HCT116 (cell line): ENCODE measurements around the gene WSCD2. TPM values are rescaled to one million over a fixed set of nuclear protein-coding genes. Genes with fewer than 3 reads are reported as not detected.

Experiments
- ATAC-seq: fragments of 200-7000 bp; cut with Tn5 transposase; 2 replicates; pipeline ENCODE4 v1.9.1; 2020; ENCODE audit warnings: mild to moderate bottlenecking, moderate library complexity
- BruUV-seq: library from RNA; stranded (reverse); fragments of 400-500 nt; replicated peaks from 2 replicates; lab custom pipeline; 2021; lab: Mats Ljungman, UMichigan
- CTCF ChIA-PET: fragments of 300-600 bp; sonication (Branson Sonifier 250); formaldehyde crosslinking; loops from one replicate; lab custom pipeline; 2021; ENCODE audit warnings: antibody characterized with exemption; lab: Charles Lee
- POLR2A ChIA-PET: fragments of 300-600, 350-600 bp; sonication (Branson Sonifier 250); formaldehyde crosslinking; loops from one replicate; lab custom pipeline; 2021; ENCODE audit warnings: antibody characterized with exemption; lab: Charles Lee
- RAD21 ChIA-PET, 2 experiments: fragments of 300-600 bp; sonication (Branson Sonifier 250); formaldehyde crosslinking; loops; one replicate each; lab custom pipeline; 2023; ENCODE audit warnings: low total read pairs in 2 of 2; ENCODE audit not compliant: uncharacterized antibody in 2 of 2, unreplicated experiment in 2 of 2, low non-redundant PET in 1 of 2; lab: Charles Lee
- DNase-seq: peaks from one replicate; pipeline ENCODE4 v3.0.0-alpha.2; 2010; ENCODE audit warnings: low read depth, low spot score
- H2AFZ ChIP-seq: fragments of 200-600 bp; shearing (Covaris generic), sonication (generic); 2 replicates; pipeline ENCODE4 v1.6.1; 2017; ENCODE audit warnings: low read depth, mixed run types, mixed read lengths, antibody characterized with exemption, low read length; ENCODE audit not compliant: poor library complexity, severe bottlenecking
- H3K27ac ChIP-seq: 2 replicates; pipeline ENCODE4 v1.5.1; 2012; ENCODE audit warnings: low read depth, low read length
- H3K27me3 ChIP-seq: fragments of 200-600 bp; sonication (generic); 2 replicates; pipeline ENCODE4 v1.6.1; 2016; ENCODE audit warnings: mixed run types, low read length, mixed read lengths; ENCODE audit not compliant: insufficient read depth
- H3K36me3 ChIP-seq, 2 experiments: fragments of 200-500 bp in 1 of 2; fragments of 200-600 bp in 1 of 2; sonication (Bioruptor generic) in 1 of 2; sonication (generic) in 1 of 2; 2 replicates each; pipeline versions ENCODE4 v1.5.1 to v1.6.1; 2014 to 2016; ENCODE audit warnings: low read length in 2 of 2, inconsistent platforms in 1 of 2, mixed read lengths in 1 of 2, mixed run types in 1 of 2; ENCODE audit not compliant: insufficient read depth in 2 of 2, control insufficient read depth in 1 of 2
- H3K4me1 ChIP-seq, 2 experiments: fragments of 200-600 bp in 1 of 2; sonication (generic) in 1 of 2; 2 replicates each; pipeline versions ENCODE4 v1.5.1 to v1.6.1; 2012 to 2017; ENCODE audit warnings: low read length in 2 of 2, inconsistent platforms in 1 of 2, mild to moderate bottlenecking in 1 of 2, mixed read lengths in 1 of 2, mixed run types in 1 of 2, moderate library complexity in 1 of 2; ENCODE audit not compliant: insufficient read depth in 2 of 2, control insufficient read depth in 1 of 2
- H3K4me2 ChIP-seq: fragments of 200-600 bp; sonication (generic); 2 replicates; pipeline ENCODE4 v1.6.1; 2017; ENCODE audit warnings: mixed run types, low read length, mixed read lengths
- H3K4me3 ChIP-seq, 2 experiments: fragments of 200-600 bp in 1 of 2; sonication (generic) in 1 of 2; replicated peaks in 1 of 2; 2 replicates each; pipeline ENCODE4 v1.5.1; 2011 to 2016; ENCODE audit warnings: low read length in 2 of 2, control low read depth in 1 of 2, low read depth in 1 of 2, mild to moderate bottlenecking in 1 of 2, mixed read lengths in 1 of 2, mixed run types in 1 of 2
- H3K79me2 ChIP-seq: fragments of 200-600 bp; sonication (generic); 2 replicates; pipeline ENCODE4 v1.6.1; 2017; ENCODE audit warnings: mild to moderate bottlenecking, mixed run types, low read length, moderate library complexity, mixed read lengths; ENCODE audit not compliant: insufficient read depth
- H3K9ac ChIP-seq: fragments of 200-600 bp; sonication (generic); 2 replicates; pipeline ENCODE4 v1.6.1; 2016; ENCODE audit warnings: low read length, mixed read lengths
- H3K9me2 ChIP-seq: fragments of 200-600 bp; sonication (generic), shearing (Covaris generic); 2 replicates; pipeline ENCODE4 v1.6.1; 2017; ENCODE audit warnings: mixed run types, mild to moderate bottlenecking, moderate library complexity; ENCODE audit not compliant: insufficient read depth
- H3K9me3 ChIP-seq, 2 experiments: fragments of 200-500 bp in 1 of 2; fragments of 200-600 bp in 1 of 2; sonication (Bioruptor generic) in 1 of 2; sonication (generic) in 1 of 2; 2 replicates each; pipeline ENCODE4 v1.6.1; 2014 to 2017; ENCODE audit warnings: low read length in 2 of 2, mixed read lengths in 2 of 2, inconsistent platforms in 1 of 2, low read depth in 1 of 2, mild to moderate bottlenecking in 1 of 2, mixed run types in 1 of 2, moderate library complexity in 1 of 2; ENCODE audit not compliant: control insufficient read depth in 1 of 2, insufficient read depth in 1 of 2
- H4K20me1 ChIP-seq: fragments of 200-600 bp; sonication (generic), shearing (Covaris generic); 2 replicates; pipeline ENCODE4 v1.6.1; 2017; ENCODE audit warnings: mixed run types, mild to moderate bottlenecking, moderate library complexity; ENCODE audit not compliant: insufficient read depth
- ATF3 ChIP-seq: IDR thresholded peaks from 2 replicates; pipeline ENCODE4 v1.6.1; 2012
- CEBPB ChIP-seq: IDR thresholded peaks from 2 replicates; pipeline ENCODE4 v1.6.1; 2012; ENCODE audit warnings: low read depth
- CTCF ChIP-seq, 3 experiments: fragments of 200-600 bp in 1 of 3; sonication (generic) in 1 of 3; IDR thresholded peaks in 2 of 3; conservative IDR thresholded peaks in 1 of 3; 2 replicates each; pipeline ENCODE4 v1.5.1; 2012 to 2017; ENCODE audit warnings: low read depth in 2 of 3, low read length in 2 of 3, antibody characterized with exemption in 1 of 3, borderline replicate concordance in 1 of 3, control low read depth in 1 of 3, mild to moderate bottlenecking in 1 of 3, mixed read lengths in 1 of 3, mixed run types in 1 of 3, moderate library complexity in 1 of 3; ENCODE audit not compliant: insufficient read depth in 1 of 3
- ELF1 ChIP-seq: IDR thresholded peaks from 2 replicates; pipeline ENCODE4 v1.6.1; 2012; ENCODE audit warnings: low read depth, borderline replicate concordance
- EZH2 ChIP-seq: fragments of 200-600 bp; sonication (generic); IDR thresholded peaks from 2 replicates; pipeline ENCODE4 v1.6.1; 2017; ENCODE audit warnings: antibody characterized with exemption, mixed run types
- EZH2phosphoT487 ChIP-seq: fragments of 200-600 bp; IDR thresholded peaks from 2 replicates; pipeline ENCODE4 v1.6.1; 2018; ENCODE audit warnings: antibody characterized with exemption, borderline replicate concordance
- JUND ChIP-seq: IDR thresholded peaks from 2 replicates; pipeline ENCODE4 v1.6.1; 2012
- MAX ChIP-seq: IDR thresholded peaks from 2 replicates; pipeline ENCODE4 v1.6.1; 2012
- POLR2A ChIP-seq: IDR thresholded peaks from 2 replicates; pipeline ENCODE4 v1.7.0; 2011; ENCODE audit warnings: borderline replicate concordance; ENCODE audit not compliant: insufficient read depth, insufficient read length; ENCODE audit errors: extremely low read depth
- RAD21 ChIP-seq: IDR thresholded peaks from 2 replicates; pipeline ENCODE4 v1.6.1; 2012; ENCODE audit warnings: low read depth, mild to moderate bottlenecking
- REST ChIP-seq: IDR thresholded peaks from 2 replicates; pipeline ENCODE4 v1.6.1; 2012; ENCODE audit warnings: low read depth
- SRF ChIP-seq: IDR thresholded peaks from 2 replicates; pipeline ENCODE4 v1.6.1; 2012; ENCODE audit warnings: low read depth
- ZBTB33 ChIP-seq: IDR thresholded peaks from 2 replicates; pipeline ENCODE4 v1.6.1; 2011; ENCODE audit warnings: mild to moderate bottlenecking, low read length, moderate library complexity; ENCODE audit not compliant: insufficient replicate concordance; ENCODE audit errors: extremely low read depth
- ZFX ChIP-seq: fragments of 450-650 bp; IDR thresholded peaks from 2 replicates; pipeline ENCODE4 v1.6.1; 2017
- ZNF274 ChIP-seq: fragments of 200-500 bp; sonication (Bioruptor generic); IDR thresholded peaks from 2 replicates; pipeline ENCODE4 v1.6.1; 2014; ENCODE audit warnings: mild to moderate bottlenecking, low read depth, low read length, inconsistent platforms
- intact Hi-C: fragments of 100-400 bp; cut with micrococcal nuclease; formaldehyde crosslinking; loops from 2 replicates; pipeline ENCODE4 v1.10.0; 2022
- total RNA-seq: library from RNA; stranded (reverse); gene quantifications from one replicate; pipeline ENCODE4 v1.2.1, GENCODE V29; 2021; ENCODE audit not compliant: unreplicated experiment

Gene WSCD2
- total RNA-seq, 1 experiment from 2014 or later: 0.05 TPM

GRCh38 chr12:108143144-108143543 lies 14.1 kb downstream of the WSCD2 start:
- no TSS peak for BruUV-seq
- H2AFZ ChIP-seq: no peak overlapping the region
- RAD21 ChIA-PET: no interaction called here
- no peaks in the 10 kb centered on the region for H3K9me3 ChIP-seq
- H4K20me1 ChIP-seq: no peaks in the 10 kb centered on the region
- H3K4me2 ChIP-seq: no peak overlapping the region
- intact Hi-C loops: no loop called here
- H3K9me2 ChIP-seq: no peaks in the 10 kb centered on the region
- ATAC-seq: no peak
- H3K27ac ChIP-seq: no peak overlapping the region
- POLR2A ChIA-PET: no interaction called here
- TF ChIP-seq ELF1 (no peak), ZFX (no peak), POLR2A (no peak), ZBTB33 (no peak), REST (no peak), CEBPB (no peak), EZH2phosphoT487 (no peak), EZH2 (no peak), ATF3 (no peak), RAD21 (no peak), CTCF (IDR thresholded peaks at IDR 0.05 in 2 of 3, conservative IDR thresholded peaks at IDR 0.05 in 1 of 3; ENCODE audit: borderline replicate concordance in 1 of 3, insufficient read depth in 1 of 3, low read depth in 2 of 3, low read length in 2 of 3) (no peak), SRF (no peak), ZNF274 (no peak), JUND (no peak), MAX (no peak)
- H3K9ac ChIP-seq: no peak overlapping the region
- H3K27me3 ChIP-seq: peaks cover 43% of the 10 kb centered on the region
- no peaks in the 10 kb centered on the region for H3K36me3 ChIP-seq
- H3K4me3 ChIP-seq: no peak overlapping the region
- H3K4me1 ChIP-seq: no peaks in the 10 kb centered on the region
- CTCF ChIA-PET: no interaction called here
- H3K79me2 ChIP-seq: no peaks in the 10 kb centered on the region
- DNase-seq: no peak
